Small intestine (tissue), 16 donors: ENCODE results near the gene DRAXIN. TPM values are rescaled to one million over a fixed set of nuclear protein-coding genes. Genes with fewer than 3 reads are reported as not detected.
"Not testable (repeated sequence)": the region's sequence is repeated elsewhere in the genome, so short reads cannot be mapped to it uniquely, and the experiment has no call there.

Experiments used
- DNase-seq, 2 donors: peaks; one replicate each; pipeline versions ENCODE4 v3.0.0 to v3.0.0-alpha.2; 2013
- FAIRE-seq: peaks from 2 replicates; lab custom pipeline; 2012; peaks lifted over from hg19 to GRCh38; lab: Jason Lieb, UNC
- H3K27ac ChIP-seq, 3 donors: one replicate each; pipeline ENCODE4 v1.5.1; 2013; ENCODE audit warnings: low read length in 2 of 3, mild to moderate bottlenecking in 2 of 3, control low read depth in 1 of 3, inconsistent platforms in 1 of 3, low read depth in 1 of 3, moderate library complexity in 1 of 3
- H3K27me3 ChIP-seq, 3 donors: one replicate each; pipeline ENCODE4 v1.6.1; 2013; ENCODE audit warnings: low read length in 3 of 3, inconsistent platforms in 1 of 3; ENCODE audit not compliant: control insufficient read depth in 3 of 3, insufficient read depth in 3 of 3
- H3K36me3 ChIP-seq, 3 donors: one replicate each; pipeline ENCODE4 v1.6.1; 2013; ENCODE audit warnings: low read length in 3 of 3, inconsistent platforms in 1 of 3, low read depth in 1 of 3, mild to moderate bottlenecking in 1 of 3, moderate library complexity in 1 of 3; ENCODE audit not compliant: control insufficient read depth in 3 of 3, insufficient read depth in 2 of 3
- H3K4me1 ChIP-seq, 3 donors: one replicate each; pipeline ENCODE4 v1.6.1; 2013; ENCODE audit warnings: low read length in 2 of 3, inconsistent platforms in 1 of 3, low read depth in 1 of 3, mild to moderate bottlenecking in 1 of 3, moderate library complexity in 1 of 3; ENCODE audit not compliant: control insufficient read depth in 3 of 3, insufficient read depth in 2 of 3
- H3K4me3 ChIP-seq, 3 donors: one replicate each; pipeline ENCODE4 v1.5.1; 2013; ENCODE audit warnings: low read length in 3 of 3, control low read depth in 1 of 3, inconsistent platforms in 1 of 3, low read depth in 1 of 3, mild to moderate bottlenecking in 1 of 3, moderate library complexity in 1 of 3
- H3K9me3 ChIP-seq, 2 donors: one replicate each; pipeline ENCODE4 v1.6.1; 2013; ENCODE audit warnings: low read depth in 1 of 2, low read length in 1 of 2; ENCODE audit not compliant: control insufficient read depth in 2 of 2, insufficient read depth in 1 of 2
- WGBS, 3 donors: extraction: QIAGEN DNeasy Blood & Tissue Kit; methylation state at CpG; one replicate each; pipeline ENCODE4 v1.1.7; 2013; 5-methylcytosine and 5-hydroxymethylcytosine counted together
- long read RNA-seq, 10 donors: transcript quantifications; one replicate each; lab custom pipeline, GENCODE V29; 2026
- polyA plus RNA-seq, 4 donors: library from polyadenylated mRNA; stranded (reverse) in 3 of 4; unstranded in 1 of 4; fragments of 200-250 nt in 3 of 4; fragments of 120-200 nt in 1 of 4; gene quantifications; one replicate each; pipeline versions ENCODE4 v1.2.1 to v1.2.3, GENCODE V29; 2013
- donor health status: healthy with polysubstance abuse.
- donor health status: control.
- donor health status: control.
- donor health status: Bipolar disorder and iron deficiency.
- donor health status: healthy.

DRAXIN gene, protein sequence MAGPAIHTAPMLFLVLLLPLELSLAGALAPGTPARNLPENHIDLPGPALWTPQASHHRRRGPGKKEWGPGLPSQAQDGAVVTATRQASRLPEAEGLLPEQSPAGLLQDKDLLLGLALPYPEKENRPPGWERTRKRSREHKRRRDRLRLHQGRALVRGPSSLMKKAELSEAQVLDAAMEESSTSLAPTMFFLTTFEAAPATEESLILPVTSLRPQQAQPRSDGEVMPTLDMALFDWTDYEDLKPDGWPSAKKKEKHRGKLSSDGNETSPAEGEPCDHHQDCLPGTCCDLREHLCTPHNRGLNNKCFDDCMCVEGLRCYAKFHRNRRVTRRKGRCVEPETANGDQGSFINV
- under 1 TPM in 2 of 4 donors, not detected in 2; 0.07 to 0.15 TPM for polyA plus RNA-seq
- long read RNA-seq, donor 1 = 0 reads
- long read RNA-seq, donor 2 = 0 reads
- long read RNA-seq, donor 3 = 0 reads
- long read RNA-seq, donor 4 = 0 reads
- long read RNA-seq, donor 5 = 0 reads
- long read RNA-seq, donor 6 = 0 reads
- long read RNA-seq, donor 7 = 0 reads
- long read RNA-seq, donor 8 = 0 reads
- long read RNA-seq, donor 9 = 0 reads
- long read RNA-seq, donor 10 = 0 reads

DNA sequence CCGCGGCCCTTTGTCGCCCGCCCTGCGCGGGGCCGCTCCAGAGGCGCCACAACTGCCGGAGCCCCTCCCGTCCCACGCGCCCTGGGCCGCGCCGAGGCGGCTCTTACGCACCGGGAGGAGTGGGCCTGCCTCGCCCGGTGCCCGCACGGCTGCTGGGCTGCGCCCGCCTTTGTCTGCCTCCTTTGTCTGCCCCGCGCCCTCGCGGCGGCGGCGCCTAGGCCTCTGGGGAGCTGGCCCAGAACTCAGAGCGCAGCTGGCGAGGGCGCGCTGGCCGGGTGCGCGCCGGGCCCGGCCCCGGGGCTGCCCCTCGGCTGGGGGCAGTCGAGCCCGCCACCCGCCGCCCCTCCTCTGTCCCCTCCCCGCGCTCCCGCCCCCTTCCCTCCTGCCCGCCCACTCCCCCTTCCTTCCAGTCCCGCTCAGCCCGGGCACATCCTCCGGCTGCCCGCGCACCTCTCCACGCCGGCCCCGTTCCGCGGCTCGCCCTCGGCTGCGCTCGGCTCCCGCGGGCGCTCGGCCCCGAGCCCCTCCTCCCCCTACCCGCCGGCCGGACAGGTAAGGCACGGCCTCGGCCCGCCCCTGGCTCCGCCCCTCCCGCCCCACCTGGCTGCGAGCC is at the start of gene DRAXIN:
Gene DRAXIN (plus strand): TSS at position 409 of the 613 bp plus-strand sequence. CDS start 14,549 bp downstream, outside the sequence.
- H3K36me3 ChIP-seq = no peaks in the 10 kb centered on the region
- H3K27me3 ChIP-seq = peaks cover 18 to 56% (median 22%) of the 10 kb centered on the region in 3 donors
- 1% methylated on average over 42 to 78 of the region's 78 CpGs for WGBS, 3 donors
- peak in 1 of 2 donors; percentile 40 for DNase-seq
- H3K9me3 ChIP-seq = no peaks in the 10 kb centered on the region
- no peak within 1 kb of the TSS for H3K27ac ChIP-seq
- H3K4me1 ChIP-seq = peaks cover 0 to 8% (median 0%) of the 10 kb centered on the region in 3 donors
- peak within 1 kb of the TSS in 2 of 3 donors; percentile 28 to 41 for H3K4me3 ChIP-seq
- no peak for FAIRE-seq

- no peaks in the 10 kb centered on the region for H3K4me1 ChIP-seq
- peaks cover 0 to 3% (median 3%) of the 10 kb centered on the region in 3 donors for H3K27me3 ChIP-seq
- H3K36me3 ChIP-seq = peaks cover 0 to 9% (median 0%) of the 10 kb centered on the region in 3 donors
- FAIRE-seq (no peak), DNase-seq (no peak)
- H3K4me3 ChIP-seq = no peak overlapping the region
- no peak overlapping the region for H3K27ac ChIP-seq
- no peaks in the 10 kb centered on the region for H3K9me3 ChIP-seq
- 35 to 54% (median 39%) methylated on average over 4 to 5 of the region's 5 CpGs for WGBS, 3 donors
Observed at GRCh38 chr1:11641776-11642305, 49.7 kb upstream of the DRAXIN start.

DNA sequence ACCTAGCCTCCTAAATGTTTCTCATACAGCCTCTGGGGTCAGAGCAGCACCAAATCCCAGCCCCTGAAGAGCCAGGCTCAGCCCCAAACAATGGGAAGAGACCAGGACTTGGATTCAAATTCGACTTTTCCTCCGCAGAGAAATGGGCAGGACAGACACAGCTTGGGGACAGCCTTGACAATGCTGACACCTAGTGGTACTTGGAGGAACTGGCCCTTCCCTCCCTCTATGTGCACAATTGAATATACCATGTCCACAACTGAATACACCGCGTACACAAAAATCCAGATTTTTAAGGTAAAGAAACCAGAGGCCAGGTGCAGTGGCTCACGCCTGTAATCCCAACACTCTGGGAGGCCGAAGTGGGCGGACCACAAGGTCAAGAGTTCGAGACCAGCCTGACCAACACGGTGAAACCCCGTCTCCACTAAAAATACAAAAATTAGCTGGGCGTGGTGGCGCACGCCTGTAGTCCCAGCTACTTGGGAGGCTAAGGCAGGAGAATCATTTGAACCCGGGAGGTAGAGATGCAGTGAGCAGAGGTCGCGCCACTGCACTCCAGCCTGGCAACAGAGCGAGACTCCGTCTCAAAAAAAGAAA is 49.0 kb upstream of the DRAXIN start:
- H3K4me1 ChIP-seq, H3K4me3 ChIP-seq, H3K9me3 ChIP-seq, H3K27me3 ChIP-seq, H3K27ac ChIP-seq, FAIRE-seq: not testable (repeated sequence)
- peak; percentile 63 to 71 for DNase-seq
- WGBS, 3 donors = 48 to 56% (median 49%) methylated on average over 16 to 18 of the region's 18 CpGs
- peaks cover 0 to 16% (median 0%) of the 10 kb centered on the region in 3 donors for H3K36me3 ChIP-seq

- Histone ChIP-seq H3K27ac (no peak overlapping the region), H3K4me1 (peaks cover 0 to 8% (median 0%) of the 10 kb centered on the region in 3 donors), H3K27me3 (peaks cover 0 to 3% (median 3%) of the 10 kb centered on the region in 3 donors), H3K36me3 (peaks cover 0 to 24% (median 0%) of the 10 kb centered on the region in 3 donors), H3K4me3 (no peak overlapping the region), H3K9me3 (no peaks in the 10 kb centered on the region)
- WGBS, 3 donors = 37 to 64% (median 44%) methylated on average over 5 of the region's 5 CpGs
- DNase-seq = no peak
- FAIRE-seq = no peak
Observed at GRCh38 chr1:11643782-11644181, 47.7 kb upstream of the DRAXIN start.

DNA sequence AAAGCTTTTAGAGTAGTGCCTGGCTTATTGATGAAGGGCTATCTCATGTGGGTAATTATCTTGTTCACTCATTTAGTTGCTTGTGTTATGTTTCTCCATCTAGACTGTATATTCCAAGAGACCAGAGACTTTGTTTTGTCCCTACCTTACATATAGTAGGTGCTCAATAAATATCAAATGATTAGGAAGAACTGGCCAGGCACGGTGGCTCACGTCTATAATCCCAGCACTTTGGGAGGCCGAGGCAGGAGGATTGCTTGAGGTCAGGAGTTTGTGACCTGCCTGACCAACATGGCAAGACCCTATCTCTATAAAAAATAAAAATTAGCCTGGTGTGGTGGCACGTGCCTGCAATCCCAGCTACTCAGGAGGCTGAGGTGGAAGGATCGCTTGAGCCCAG is 46.2 kb upstream of the DRAXIN start:
- H3K9me3 ChIP-seq = no peaks in the 10 kb centered on the region
- H3K27me3 ChIP-seq = peaks cover 0 to 14% (median 0%) of the 10 kb centered on the region in 3 donors
- 88 to 94% (median 93%) methylated on average over 5 of the region's 5 CpGs for WGBS, 3 donors
- DNase-seq (no peak), FAIRE-seq (no peak)
- peaks cover 0 to 34% (median 0%) of the 10 kb centered on the region in 3 donors for H3K36me3 ChIP-seq
- no peak overlapping the region for H3K27ac ChIP-seq
- peaks cover 0 to 20% (median 0%) of the 10 kb centered on the region in 3 donors for H3K4me1 ChIP-seq
- H3K4me3 ChIP-seq = no peak overlapping the region

GRCh38 chr1:11645670-11646265 is 45.7 kb upstream of the DRAXIN start:
- DNase-seq (peak; percentile 80 to 81), FAIRE-seq (no peak)
- Histone ChIP-seq H3K4me3 (no peak overlapping the region), H3K4me1 (peaks cover 0 to 23% (median 0%) of the 10 kb centered on the region in 3 donors), H3K27ac (no peak overlapping the region), H3K27me3 (peaks cover 0 to 16% (median 0%) of the 10 kb centered on the region in 3 donors), H3K36me3 (peaks cover 0 to 35% (median 0%) of the 10 kb centered on the region in 3 donors), H3K9me3 (no peaks in the 10 kb centered on the region)
- 23 to 33% (median 26%) methylated on average over 8 of the region's 8 CpGs for WGBS, 3 donors

DNA sequence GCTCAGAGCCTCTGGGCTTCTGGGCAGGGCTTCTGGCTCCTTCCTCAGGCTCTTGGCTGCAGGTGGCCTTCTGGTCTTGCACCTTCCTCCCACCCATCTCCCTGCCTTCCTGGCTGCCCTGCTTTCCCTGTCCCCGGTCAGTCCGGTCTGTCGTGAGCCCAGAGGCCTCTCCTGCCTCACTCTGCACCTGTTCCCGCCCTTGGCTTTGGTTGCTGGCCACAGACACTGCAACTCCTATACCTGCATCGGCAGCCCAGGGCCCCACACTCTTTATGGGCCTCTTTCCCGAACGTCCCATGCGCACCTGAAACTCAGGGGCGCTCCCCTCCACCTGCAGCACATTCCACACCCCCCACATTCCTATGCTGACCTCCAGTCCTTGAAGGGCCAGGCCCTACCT is 45.2 kb upstream of the DRAXIN start:
- FAIRE-seq (no peak), DNase-seq (no peak)
- peaks cover 0 to 18% (median 0%) of the 10 kb centered on the region in 3 donors for H3K27me3 ChIP-seq
- peaks cover 0 to 35% (median 0%) of the 10 kb centered on the region in 3 donors for H3K36me3 ChIP-seq
- no peak overlapping the region for H3K27ac ChIP-seq
- peaks cover 0 to 28% (median 0%) of the 10 kb centered on the region in 3 donors for H3K4me1 ChIP-seq
- H3K4me3 ChIP-seq = no peak overlapping the region
- 83 to 89% (median 83%) methylated on average over 9 of the region's 9 CpGs for WGBS, 3 donors
- H3K9me3 ChIP-seq = no peaks in the 10 kb centered on the region
